K562 (cell line): ENCODE data around the gene POLD1. TPM values are rescaled to one million over a fixed set of nuclear protein-coding genes. Genes with fewer than 3 reads are reported as not detected.
A peak's percentile ranks its signal among the peaks of the same experiment; 100 is the strongest.

Experiments used
- ATAC-seq: fragments of 200-7000 bp; cut with Tn5 transposase; 3 replicates; pipeline ENCODE4 v1.9.1; 2020; ENCODE audit warnings: moderate library complexity
- BruUV-seq: library from RNA; stranded (reverse); fragments of 400-500 nt; replicated peaks from 2 replicates; lab custom pipeline; 2021; lab: Mats Ljungman, UMichigan
- CTCF ChIA-PET: fragments of 300-600 bp; formaldehyde crosslinking; extraction: SDS; loops from one replicate; lab custom pipeline; 2021; ENCODE audit warnings: low intra/inter-chr PET ratio; lab: Yijun Ruan, JAX
- POLR2A ChIA-PET: fragments of 300-600, 350-650 bp; sonication (Branson Sonifier 250); formaldehyde crosslinking; extraction: SDS; loops from one replicate; lab custom pipeline; 2021; ENCODE audit warnings: antibody characterized with exemption, inconsistent platforms; lab: Yijun Ruan, JAX
- DNase-seq, 4 experiments: peaks; one replicate each; pipeline versions ENCODE4 v3.0.0 to v3.0.0-alpha.2; 2011 to 2018; ENCODE audit warnings: low spot score in 3 of 4, mixed read lengths in 3 of 4; ENCODE audit errors: extremely low read depth in 1 of 4
- FAIRE-seq: peaks from 2 replicates; lab custom pipeline; 2011; peaks lifted over from hg19 to GRCh38; lab: Jason Lieb, UNC
- H2AFZ ChIP-seq: 2 replicates; pipeline ENCODE4 v1.6.0; 2011; ENCODE audit warnings: low read depth, low read length, control low read depth, inconsistent platforms
- H3K27ac ChIP-seq: fragments of 200-600 bp; 3 replicates; pipeline ENCODE4 v1.8.0; 2011; ENCODE audit warnings: low read depth, mild to moderate bottlenecking, control low read depth, inconsistent platforms, low read length, moderate library complexity, mixed read lengths; ENCODE audit errors: extremely low read depth
- H3K27me3 ChIP-seq, 2 experiments: fragments of 300-600 bp in 1 of 2; 2 replicates in 1 of 2; 3 replicates in 1 of 2; pipeline versions ENCODE4 v1.6.0 to v1.8.0; 2011; ENCODE audit warnings: inconsistent platforms in 2 of 2, low read length in 2 of 2, mild to moderate bottlenecking in 1 of 2, mixed read lengths in 1 of 2, moderate library complexity in 1 of 2; ENCODE audit not compliant: control insufficient read depth in 2 of 2, insufficient read depth in 2 of 2
- H3K36me3 ChIP-seq: fragments of 300-600 bp; 3 replicates; pipeline ENCODE4 v1.8.0; 2011; ENCODE audit warnings: mild to moderate bottlenecking, low read length, inconsistent platforms; ENCODE audit not compliant: control insufficient read depth, insufficient read depth
- H3K4me1 ChIP-seq, 2 experiments: fragments of 200-600 bp in 1 of 2; replicated peaks in 1 of 2; 2 replicates in 1 of 2; 3 replicates in 1 of 2; pipeline versions ENCODE4 v1.5.1 to v1.8.0; 2011; ENCODE audit warnings: inconsistent platforms in 2 of 2, low read length in 2 of 2, mild to moderate bottlenecking in 1 of 2, mixed read lengths in 1 of 2, moderate library complexity in 1 of 2; ENCODE audit not compliant: control insufficient read depth in 2 of 2, insufficient read depth in 2 of 2
- H3K4me2 ChIP-seq: 2 replicates; pipeline ENCODE4 v1.6.1; 2011; ENCODE audit warnings: low read length, control low read depth, inconsistent platforms, mixed read lengths; ENCODE audit not compliant: insufficient read depth
- H3K4me3 ChIP-seq: fragments of 200-600 bp; sonication (generic), shearing (Covaris generic); 2 replicates; pipeline ENCODE4 v1.5.1; 2016; ENCODE audit warnings: control low read depth, inconsistent platforms
- H3K79me2 ChIP-seq: fragments of 200-600 bp; 3 replicates; pipeline ENCODE4 v1.8.0; 2011; ENCODE audit warnings: low read length, inconsistent platforms; ENCODE audit not compliant: control insufficient read depth, insufficient read depth
- H3K9ac ChIP-seq, 2 experiments: 2 replicates each; pipeline versions ENCODE4 v1.6.0 to v1.6.1; 2011; ENCODE audit warnings: low read depth in 2 of 2, low read length in 2 of 2, control low read depth in 1 of 2, inconsistent platforms in 1 of 2, mild to moderate bottlenecking in 1 of 2, mixed read lengths in 1 of 2; ENCODE audit not compliant: insufficient read depth in 1 of 2
- H3K9me1 ChIP-seq: one replicate; pipeline ENCODE4 v1.6.0; 2011; ENCODE audit warnings: inconsistent platforms, mild to moderate bottlenecking, low read length, moderate library complexity; ENCODE audit not compliant: control insufficient read depth, insufficient read depth
- H3K9me3 ChIP-seq: replicated peaks from 2 replicates; pipeline ENCODE4 v1.5.1; 2011; ENCODE audit warnings: low read depth, low read length, inconsistent platforms; ENCODE audit not compliant: control insufficient read depth, insufficient read depth
- H4K20me1 ChIP-seq: replicated peaks from 2 replicates; pipeline ENCODE4 v1.6.1; 2011; ENCODE audit warnings: low read length, inconsistent platforms, mixed read lengths; ENCODE audit not compliant: control insufficient read depth, insufficient read depth
- BRF2 ChIP-seq: IDR thresholded peaks from 3 replicates; pipeline ENCODE4 v1.6.1; 2011; ENCODE audit warnings: borderline replicate concordance, mild to moderate bottlenecking; ENCODE audit not compliant: insufficient read length, insufficient read depth
- ELF4 ChIP-seq: fragments of 450-650 bp; formaldehyde crosslinking; IDR thresholded peaks from 2 replicates; pipeline ENCODE4 v1.4.0; 2022; ENCODE audit warnings: missing genetic modification characterization
- FOXK1 ChIP-seq: sonication (generic); formaldehyde crosslinking; IDR thresholded peaks from 2 replicates; pipeline ENCODE4 v1.8.0; 2022; ENCODE audit warnings: missing genetic modification reagents, mild to moderate bottlenecking, borderline replicate concordance
- KDM1A ChIP-seq, 2 experiments: fragments of 450-650 bp; IDR thresholded peaks; 2 replicates each; pipeline ENCODE4 v1.6.1; 2016; ENCODE audit warnings: mild to moderate bottlenecking in 2 of 2
- KHSRP ChIP-seq: fragments of 450-650 bp; IDR thresholded peaks from 2 replicates; pipeline ENCODE4 v1.6.1; 2017
- MTA3 ChIP-seq: fragments of 450-650 bp; formaldehyde crosslinking; IDR thresholded peaks from 2 replicates; pipeline ENCODE4 v1.6.1; 2017; ENCODE audit warnings: mild to moderate bottlenecking, borderline replicate concordance
- POLR2AphosphoS5 ChIP-seq: IDR thresholded peaks from 2 replicates; pipeline ENCODE4 v1.6.1; 2011; ENCODE audit warnings: mild to moderate bottlenecking, low read depth, low read length, moderate library complexity; ENCODE audit not compliant: control insufficient read depth, insufficient read depth
- RAD51 ChIP-seq: fragments of 450-650 bp; IDR thresholded peaks from 2 replicates; pipeline ENCODE4 v1.7.1; 2016; ENCODE audit warnings: low read depth, mild to moderate bottlenecking, borderline replicate concordance
- SMARCB1 ChIP-seq: IDR thresholded peaks from 2 replicates; pipeline ENCODE4 v1.6.1; 2011; ENCODE audit warnings: improper control_type of control experiment, low read depth; ENCODE audit not compliant: insufficient read length
- SREBF1 ChIP-seq: fragments of 150-350 bp; IDR thresholded peaks from 2 replicates; pipeline ENCODE4 v1.6.1; 2014; ENCODE audit warnings: antibody characterized with exemption, low read depth, low read length, borderline replicate concordance
- SUPT5H ChIP-seq: fragments of 450-650 bp; IDR thresholded peaks from 2 replicates; pipeline ENCODE4 v1.6.1; 2016
- XRCC3 ChIP-seq: fragments of 450-650 bp; IDR thresholded peaks from 2 replicates; pipeline ENCODE4 v1.6.1; 2017; ENCODE audit warnings: mild to moderate bottlenecking, moderate library complexity
- ZC3H4 ChIP-seq: sonication (generic); formaldehyde crosslinking; IDR thresholded peaks from 2 replicates; pipeline ENCODE4 v1.9.0; 2021; ENCODE audit warnings: missing genetic modification reagents, borderline replicate concordance
- ZFP1 ChIP-seq: fragments of 450-650 bp; formaldehyde crosslinking; IDR thresholded peaks from 2 replicates; pipeline ENCODE4 v1.4.0; 2020; ENCODE audit warnings: mild to moderate bottlenecking, mixed read lengths
- ZNF121 ChIP-seq: sonication (generic); formaldehyde crosslinking; conservative IDR thresholded peaks from 2 replicates; pipeline ENCODE4 v1.8.0; 2022; ENCODE audit warnings: missing genetic modification reagents
- ZNF282 ChIP-seq: sonication (generic); formaldehyde crosslinking; IDR thresholded peaks from 2 replicates; pipeline ENCODE4 v1.8.1; 2023; ENCODE audit warnings: missing genetic modification reagents
- ZNF41 ChIP-seq: fragments of 250-450 bp; sonication (Bioruptor Pico); conservative IDR thresholded peaks from 2 replicates; pipeline ENCODE4 v1.4.0; 2020; ENCODE audit warnings: mild to moderate bottlenecking
- WGBS: fragments of 100-300 bp; shearing (Covaris generic); methylation state at CpG from one replicate; pipeline ENCODE4 v1.1.6; 2016; ENCODE audit warnings: low coverage, mixed read lengths; ENCODE audit not compliant: insufficient coverage; ENCODE audit errors: missing lambda C conversion rate; 5-methylcytosine and 5-hydroxymethylcytosine counted together
- in situ Hi-C: fragments of 300-500 bp; cut with MboI; formaldehyde crosslinking; loops from 4 replicates; pipeline ENCODE4 v1.15.0; 2018; ENCODE audit warnings: inconsistent platforms, mixed read lengths
- intact Hi-C: fragments of 100-400 bp; cut with micrococcal nuclease; formaldehyde crosslinking; loops from 2 replicates; pipeline ENCODE4 v1.14.2; 2022
- polyA plus RNA-seq, 8 experiments: library from polyadenylated mRNA; depleted of rRNA in 4 of 8; stranded (reverse) in 5 of 8; unstranded in 3 of 8; fragments of >200 nt; fragmentation: Nextera tagmentation in 2 of 8; fragmentation: Illumina TruSeq in 1 of 8; extraction: Ambion mirVana in 2 of 8; extraction: Trizol in 1 of 8; gene quantifications; 2 replicates each; pipeline versions ENCODE4 v1.2.1 to v1.2.3, GENCODE V29; 2011 to 2014; ENCODE audit warnings: inconsistent platforms in 1 of 8, missing spikeins in 1 of 8
- total RNA-seq, 7 experiments: library from RNA; depleted of rRNA in 6 of 7; stranded (reverse); fragments of >200 nt in 6 of 7; fragmentation: Illumina TruSeq in 2 of 7; extraction: Trizol in 2 of 7; gene quantifications; 2 replicates each; pipeline versions ENCODE4 v1.2.1 to v1.2.3, GENCODE V29; 2011 to 2021; ENCODE audit warnings: low replicate concordance in 1 of 7
- TF ChIP-seq, protein P1 (sequence below): fragments of 450-650 bp; IDR thresholded peaks from 2 replicates; pipeline ENCODE4 v1.6.1; 2016

Gene POLD1
- total and polyA plus RNA-seq, 9 of the 15 experiments (the other 6 are each of a cell fraction or from before 2014, with no cell fraction given) = 1.3 to 312 (median 47.8) TPM

GRCh38 chr19:50450369-50451222 lies 66.4 kb downstream of the POLD1 start:
- no peak overlapping the region for H3K4me2 ChIP-seq
- H3K4me1 ChIP-seq = peaks cover 0 to 11% of the 10 kb centered on the region in 2 experiments; a peak in 2 of 5 replicates
- ChIA-PET POLR2A (interaction anchor here (1.0 to 1.2 kb wide), 3 partner anchors 22 to 76 kb away, joined by 3 to 5 read pairs (median 3); no protein-coding TSS in a partner anchor), CTCF (no interaction called here)
- H3K27ac ChIP-seq = no peak overlapping the region
- H3K9me3 ChIP-seq = no peaks in the 10 kb centered on the region
- DNase-seq = no peak
- BruUV-seq = no TSS peak
- intact Hi-C loops (no loop called here), in situ Hi-C loops (no loop called here)
- no peak overlapping the region for H3K4me3 ChIP-seq
- 13% methylated on average over 30 of the region's 30 CpGs for WGBS
- peaks cover 9 to 18% of the 10 kb centered on the region in 2 experiments; a peak in 4 of 5 replicates for H3K27me3 ChIP-seq
- no peaks in the 10 kb centered on the region for H3K9me1 ChIP-seq
- H4K20me1 ChIP-seq = no peaks in the 10 kb centered on the region
- no peaks in the 10 kb centered on the region for H3K79me2 ChIP-seq
- peak overlapping the region in 1 of 2 experiments; percentile 78; a peak in 2 of 4 replicates for H3K9ac ChIP-seq
- no peak for FAIRE-seq
- no peak for ATAC-seq
- no peak overlapping the region for H2AFZ ChIP-seq
- H3K36me3 ChIP-seq = no peaks in the 10 kb centered on the region
- TF ChIP-seq XRCC3 (no peak), SUPT5H (no peak), FOXK1 (CRISPR knock-in tag) (no peak), KHSRP (no peak), ZFP1 (CRISPR knock-in tag) (no peak), ZC3H4 (CRISPR knock-in tag) (no peak), ZNF41 (no peak), POLR2AphosphoS5 (no peak), SMARCB1 (no peak), ZNF121 (CRISPR knock-in tag) (peak; percentile 73), SREBF1 (no peak), KDM1A (IDR thresholded peaks at IDR 0.05) (peak; percentile 29 to 54; a peak in 2 of 4 replicates), BRF2 (no peak), ZNF282 (CRISPR knock-in tag) (no peak), RAD51 (no peak), ELF4 (CRISPR knock-in tag) (no peak), MTA3 (no peak)
- TF ChIP-seq, protein P1, sequence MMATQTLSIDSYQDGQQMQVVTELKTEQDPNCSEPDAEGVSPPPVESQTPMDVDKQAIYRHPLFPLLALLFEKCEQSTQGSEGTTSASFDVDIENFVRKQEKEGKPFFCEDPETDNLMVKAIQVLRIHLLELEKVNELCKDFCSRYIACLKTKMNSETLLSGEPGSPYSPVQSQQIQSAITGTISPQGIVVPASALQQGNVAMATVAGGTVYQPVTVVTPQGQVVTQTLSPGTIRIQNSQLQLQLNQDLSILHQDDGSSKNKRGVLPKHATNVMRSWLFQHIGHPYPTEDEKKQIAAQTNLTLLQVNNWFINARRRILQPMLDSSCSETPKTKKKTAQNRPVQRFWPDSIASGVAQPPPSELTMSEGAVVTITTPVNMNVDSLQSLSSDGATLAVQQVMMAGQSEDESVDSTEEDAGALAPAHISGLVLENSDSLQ = no peak
